ENCODE measurements around the gene IQUB.
"Not testable (repeated sequence)": the region's sequence is repeated elsewhere in the genome, so short reads cannot be mapped to it uniquely, and the experiment has no call there.

IQUB gene

DNA sequence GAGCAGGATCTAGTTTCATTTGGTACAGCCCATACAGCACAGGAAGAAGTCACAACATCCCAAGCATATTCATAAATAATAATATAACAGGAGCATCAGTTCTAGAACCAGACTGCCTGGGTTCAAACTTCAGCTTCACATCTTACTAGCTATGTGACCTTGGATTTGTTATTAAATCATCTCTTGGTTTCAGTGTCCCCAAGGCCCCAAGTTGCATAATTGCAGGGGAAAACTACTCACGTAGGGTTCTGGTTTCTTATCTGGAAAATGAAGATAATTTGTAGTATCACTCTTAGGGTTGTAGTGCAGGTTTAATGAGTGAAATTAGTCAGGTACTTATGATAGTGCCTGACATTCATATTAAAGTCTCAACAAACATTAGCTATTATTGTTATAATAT is 5.5 kb upstream of the IQUB start:
- no peak for DNase-seq (ENCODE audit: low read depth in 2 of 2)

DNA sequence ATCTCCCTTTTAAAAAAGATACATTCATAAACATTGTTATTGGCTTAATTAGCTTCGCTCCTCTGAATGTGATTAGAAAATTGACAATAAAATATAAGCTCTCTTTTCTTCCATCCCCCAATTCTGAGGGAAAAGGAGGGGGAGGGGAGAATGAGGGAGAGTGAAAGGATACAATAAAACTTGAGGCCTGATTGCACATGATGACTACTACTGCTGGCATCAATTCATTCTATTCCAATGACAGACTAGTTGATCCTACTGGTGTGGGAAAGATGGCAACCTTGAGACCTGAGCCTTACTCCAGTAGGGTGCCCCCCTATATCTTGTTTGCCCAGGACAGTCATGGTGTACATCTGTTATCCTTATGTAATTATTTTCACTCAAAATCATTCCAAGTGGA is 4.5 kb upstream of the IQUB start:
- DNase-seq (ENCODE audit: low read depth in 2 of 2), result no peak

DNA sequence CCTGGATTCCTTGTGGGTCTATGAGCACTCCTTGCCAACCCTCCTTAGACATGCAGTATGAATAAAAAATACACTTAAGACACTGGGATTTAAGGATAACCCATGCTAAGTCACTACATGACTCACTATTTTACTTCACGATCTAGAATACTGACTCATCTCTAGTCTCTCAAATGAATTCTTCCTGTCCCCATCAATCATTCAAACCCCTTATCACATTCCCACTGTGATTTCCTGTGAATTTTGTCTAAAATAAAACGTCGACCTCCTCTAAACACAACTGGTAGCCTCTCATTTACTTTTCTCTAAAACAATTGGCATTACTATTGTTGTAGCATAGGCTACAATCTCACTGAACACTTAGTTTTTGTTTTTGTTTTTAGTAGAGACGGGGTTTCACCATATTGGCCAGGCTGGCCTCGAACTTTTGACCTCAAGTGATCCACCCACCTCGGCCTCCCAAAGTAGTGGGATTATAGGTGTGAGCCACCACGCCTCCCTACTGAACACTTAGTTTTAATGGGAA is 3.9 kb upstream of the IQUB start:
- DNase-seq (ENCODE audit: low read depth in 2 of 2), result no peak

DNA sequence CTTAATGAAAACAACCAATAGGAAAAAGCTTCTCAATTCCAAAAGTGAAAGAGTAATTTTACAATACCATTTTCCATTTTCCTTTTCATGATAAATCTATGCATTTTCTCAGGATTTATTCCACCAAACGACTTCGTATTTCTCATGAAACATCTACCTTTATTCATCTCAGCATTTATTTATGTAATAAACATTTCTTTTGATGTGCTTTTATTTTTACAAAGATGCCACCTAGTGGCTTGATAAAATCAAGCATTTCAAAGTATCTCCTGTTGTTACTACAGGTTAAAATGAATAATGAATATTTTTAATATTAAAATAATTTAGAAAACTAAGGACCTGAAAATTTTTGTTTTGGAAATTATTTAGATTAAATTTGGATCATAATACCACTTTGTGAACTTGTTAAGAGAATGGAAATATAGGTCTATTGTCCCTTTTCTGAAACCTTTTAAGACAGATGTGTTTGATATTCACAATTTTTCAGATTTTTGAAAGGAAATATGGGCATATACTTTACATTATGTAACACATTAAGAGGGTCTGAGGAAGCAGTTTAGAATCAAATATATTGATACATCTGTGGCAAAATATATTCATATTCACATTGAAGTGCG is 2.7 kb upstream of the IQUB start:
- no peak for DNase-seq (ENCODE audit: low read depth in 2 of 2)

DNA sequence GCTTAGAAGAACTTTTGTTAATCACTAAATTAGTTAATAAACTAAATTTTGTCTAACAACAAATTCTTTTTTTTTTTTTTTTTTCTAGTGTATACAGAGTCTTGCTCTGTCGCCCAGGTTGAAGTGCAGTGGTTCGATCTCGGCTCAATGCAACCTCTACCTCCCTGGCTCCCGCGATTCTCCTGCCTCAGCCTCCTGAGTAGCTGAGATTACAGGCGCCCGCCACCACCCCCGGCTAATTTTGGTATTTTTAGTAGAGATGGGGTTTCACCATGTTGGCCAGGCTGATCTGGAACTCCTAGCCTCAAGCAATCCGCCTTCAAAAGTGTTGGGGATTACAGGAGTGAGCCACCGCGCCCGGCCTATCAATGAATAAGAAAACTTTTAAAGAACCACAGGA is 1.1 kb upstream of the IQUB start:
- no peak for DNase-seq (ENCODE audit: low read depth in 2 of 2)

GRCh38 chr7:123533929-123534382 is 439 bp downstream of the IQUB start:
- DNase-seq (ENCODE audit: low read depth in 2 of 2), result no peak

DNA sequence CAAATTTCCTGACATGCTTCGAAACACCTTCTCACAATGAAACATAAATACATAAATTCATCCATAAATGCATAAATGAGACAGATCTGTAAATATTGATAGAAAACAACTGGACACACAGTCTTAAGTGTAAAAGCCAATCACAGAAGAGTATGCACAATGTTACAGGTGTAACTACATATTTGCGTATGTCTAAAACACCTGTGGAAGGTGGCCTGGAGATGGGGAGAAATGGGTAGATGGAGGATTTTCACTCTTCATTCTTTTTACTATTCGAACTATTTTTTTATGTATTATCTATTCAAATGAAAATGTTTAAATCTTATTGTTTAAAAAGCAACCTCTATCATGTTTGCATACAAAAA is 860 bp downstream of the IQUB start:
- no peak for DNase-seq (ENCODE audit: low read depth in 2 of 2)

- DNase-seq (ENCODE audit: low read depth in 2 of 2), result not testable (repeated sequence)
These were observed 1.4 kb downstream of the IQUB start for GRCh38 chr7:123532788-123533552.

- not testable (repeated sequence) for DNase-seq (ENCODE audit: low read depth in 2 of 2)
These were observed 2.1 kb downstream of the IQUB start for GRCh38 chr7:123532343-123532742.

- not testable (repeated sequence) for DNase-seq (ENCODE audit: low read depth in 2 of 2)
These were observed 4.3 kb downstream of the IQUB start for GRCh38 chr7:123530035-123530591.

GRCh38 chr7:123528265-123528664 is 6.1 kb downstream of the IQUB start:
- no peak for DNase-seq (ENCODE audit: low read depth in 2 of 2)

DNA sequence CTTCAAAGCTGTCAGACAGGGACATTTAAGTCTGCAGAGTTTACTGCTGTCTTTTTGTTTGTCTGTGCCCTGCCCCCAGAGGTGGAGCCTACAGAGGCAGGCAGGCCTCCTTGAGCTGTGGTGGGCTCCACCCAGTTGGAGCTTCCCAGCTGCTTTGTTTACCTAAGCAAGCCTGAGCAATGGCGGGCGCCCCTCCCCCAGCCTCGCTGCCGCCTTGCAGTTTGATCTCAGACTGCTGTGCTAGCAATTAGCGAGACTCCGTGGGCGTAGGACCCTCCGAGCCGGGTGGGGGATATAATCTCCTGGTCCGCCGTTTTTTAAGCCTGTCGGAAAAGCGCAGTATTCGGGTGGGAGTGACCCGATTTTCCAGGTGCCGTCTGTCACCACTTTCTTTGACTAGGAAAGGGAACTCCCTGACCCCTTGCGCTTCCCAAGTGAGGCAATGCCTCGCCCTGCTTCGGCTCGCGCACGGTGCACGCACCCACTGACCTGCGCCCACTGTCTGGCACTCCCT is 6.6 kb downstream of the IQUB start:
- DNase-seq (ENCODE audit: low read depth in 2 of 2), result not testable (repeated sequence)

GRCh38 chr7:123526533-123526932 is 7.9 kb downstream of the IQUB start:
- DNase-seq (ENCODE audit: low read depth in 2 of 2), result not testable (repeated sequence)

DNA sequence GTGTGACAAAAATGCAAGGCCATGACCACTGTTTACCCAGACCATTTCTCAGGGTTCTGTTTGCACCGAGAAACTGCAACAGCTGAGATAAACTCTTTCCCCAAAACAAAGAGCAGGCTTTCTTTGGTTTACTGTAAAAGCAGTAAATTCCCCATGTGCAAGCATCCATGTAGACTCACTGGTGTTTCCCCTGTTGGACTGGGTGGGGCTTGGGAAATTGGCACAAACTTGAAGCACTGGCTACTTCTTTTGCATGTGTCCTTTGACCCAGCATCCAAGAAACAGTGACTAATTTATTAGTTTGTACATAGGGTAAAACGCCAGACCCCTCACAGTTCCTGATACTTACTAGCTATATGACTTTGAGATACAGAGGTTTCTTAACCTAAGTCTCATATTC is 12.3 kb downstream of the IQUB start:
- no peak for DNase-seq (ENCODE audit: low read depth in 2 of 2)

- no peak for DNase-seq (ENCODE audit: low read depth in 2 of 2)
These were observed 29.2 kb downstream of the IQUB start for GRCh38 chr7:123505221-123505620.

DNA sequence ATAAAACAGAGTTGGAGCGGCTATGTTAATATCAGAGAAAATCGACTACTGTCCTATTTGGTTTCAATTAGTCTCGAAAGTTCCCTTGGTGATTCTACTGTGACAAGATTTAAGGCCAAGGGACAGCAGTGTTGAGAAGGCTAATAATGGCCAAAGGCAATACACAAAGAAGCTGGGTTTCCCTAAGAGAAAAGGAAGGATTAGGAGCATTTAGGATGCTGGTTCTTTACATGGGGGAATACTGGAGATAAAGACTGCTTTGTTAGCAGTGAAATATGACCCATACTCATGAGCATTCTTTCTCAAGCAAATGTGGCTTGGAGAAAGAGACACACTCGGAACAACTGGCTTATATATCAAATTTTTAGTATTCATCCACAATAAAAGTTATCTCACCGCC is 32.2 kb downstream of the IQUB start:
- DNase-seq (ENCODE audit: low read depth in 2 of 2), result no peak

- no peak for DNase-seq (ENCODE audit: low read depth in 2 of 2)
These were observed 33.4 kb downstream of the IQUB start for GRCh38 chr7:123500878-123501489.

DNA sequence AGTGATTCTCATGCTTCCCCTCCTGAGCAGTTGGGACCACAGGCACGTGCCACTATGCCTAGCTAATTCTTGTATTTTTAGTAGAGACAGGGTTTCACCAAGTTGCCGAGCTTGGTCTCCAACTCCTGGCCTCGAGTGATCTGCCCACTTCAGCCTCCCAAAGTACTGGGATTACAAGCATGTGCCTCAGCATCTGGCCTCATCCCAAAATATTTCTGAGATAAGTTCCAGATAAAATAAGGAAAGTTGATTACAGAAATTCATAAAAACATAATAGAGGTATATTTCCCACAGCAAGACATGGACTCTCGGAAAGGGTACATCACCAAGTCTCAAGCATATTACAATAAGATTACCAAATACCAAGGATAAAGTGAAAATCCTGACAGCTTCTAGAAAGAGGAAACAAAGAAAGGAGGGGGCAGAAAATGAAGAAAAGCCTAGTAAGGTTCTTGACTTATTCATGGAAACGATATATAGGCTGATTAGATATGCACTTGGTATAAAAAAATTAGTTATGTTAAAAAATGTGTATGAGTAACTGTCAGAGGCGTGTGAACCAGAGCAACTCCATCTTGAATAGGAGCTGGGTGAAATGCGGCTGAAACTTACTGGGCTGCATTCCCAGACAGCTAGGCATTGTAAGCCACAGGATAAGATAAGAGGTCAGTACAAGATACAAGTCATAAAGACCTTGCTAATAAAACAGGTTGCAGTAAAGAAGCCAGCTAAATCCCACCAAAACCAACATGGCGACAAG is 35.0 kb downstream of the IQUB start:
- no peak for DNase-seq (ENCODE audit: low read depth in 2 of 2)

DNA sequence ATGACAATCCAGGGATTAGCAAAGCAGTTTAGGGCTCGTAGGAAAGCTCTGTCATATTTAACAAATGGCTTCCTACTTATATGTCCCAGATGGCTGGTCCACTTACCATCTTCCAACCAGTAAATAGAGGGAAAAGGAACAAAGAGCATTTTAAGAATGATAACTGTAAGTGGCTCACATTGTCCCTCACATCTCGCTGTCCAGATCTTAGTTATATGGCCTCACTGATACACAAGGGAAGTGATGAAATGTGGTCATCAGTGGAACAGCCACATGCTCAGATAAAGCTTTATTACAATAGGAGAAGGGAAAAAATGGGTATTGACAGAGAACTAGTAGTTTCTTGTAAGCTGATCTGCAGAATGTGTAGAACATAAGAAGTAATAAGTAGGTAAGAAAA is 35.8 kb downstream of the IQUB start:
- DNase-seq (ENCODE audit: low read depth in 2 of 2), result no peak

DNA sequence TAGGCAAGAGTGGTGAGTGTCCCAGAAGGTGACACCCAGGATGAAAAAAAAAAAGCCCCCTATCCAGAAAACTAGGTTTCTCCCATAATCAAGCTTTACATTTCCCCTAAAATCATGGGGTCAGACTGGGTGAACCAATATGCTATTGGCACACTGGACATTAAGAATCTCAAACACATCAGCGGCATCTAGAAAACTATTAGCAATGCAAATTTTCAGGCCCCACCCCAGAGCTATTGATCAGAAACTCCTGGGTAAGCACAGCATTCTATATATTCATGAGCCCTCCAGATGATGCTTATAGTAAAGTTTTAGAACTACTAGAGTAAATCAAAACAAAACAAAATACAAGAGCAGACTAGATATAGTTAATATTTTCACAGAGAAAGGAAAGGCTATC is 36.4 kb downstream of the IQUB start:
- no peak for DNase-seq (ENCODE audit: low read depth in 2 of 2)

- DNase-seq (ENCODE audit: low read depth in 2 of 2), result no peak
These were observed 40.1 kb downstream of the IQUB start for GRCh38 chr7:123494193-123494796.

Measured in stimulated activated CD8-positive, alpha-beta memory T cell treated with anti-CD3 and anti-CD28 coated beads, Interleukin-7, amount 100 ng/mL, for 4 hours (primary cell).